DOHH2 (cell line): ENCODE data around the gene IFT81.

ENCODE experiments used
- H3F3A ChIP-seq: fragments of 200-600 bp; sonication (generic), shearing (Covaris generic); 2 replicates; pipeline ENCODE4 v1.6.0; 2016; ENCODE audit warnings: antibody characterized with exemption, mild to moderate bottlenecking; ENCODE audit not compliant: control insufficient read depth, insufficient read depth
- H3K27ac ChIP-seq: fragments of 200-600 bp; sonication (generic); 2 replicates; pipeline ENCODE4 v1.5.1; 2014; ENCODE audit warnings: low read depth, mild to moderate bottlenecking, low read length, moderate library complexity
- H3K27me3 ChIP-seq: fragments of 200-600 bp; sonication (generic); 2 replicates; pipeline ENCODE4 v1.6.1; 2014; ENCODE audit warnings: mild to moderate bottlenecking, low read length, mixed read lengths; ENCODE audit not compliant: control insufficient read depth
- H3K36me3 ChIP-seq: fragments of 200-600 bp; sonication (generic); 2 replicates; pipeline ENCODE4 v1.6.1; 2014; ENCODE audit warnings: mild to moderate bottlenecking, low read length, moderate library complexity, mixed read lengths; ENCODE audit not compliant: control insufficient read depth
- H3K4me1 ChIP-seq: fragments of 200-600 bp; sonication (generic); 2 replicates; pipeline ENCODE4 v1.6.1; 2014; ENCODE audit warnings: mild to moderate bottlenecking, low read length, mixed read lengths; ENCODE audit not compliant: control insufficient read depth
- H3K4me2 ChIP-seq: fragments of 200-600 bp; sonication (generic); 2 replicates; pipeline ENCODE4 v1.6.0; 2014; ENCODE audit warnings: mild to moderate bottlenecking, low read length, moderate library complexity
- H3K4me3 ChIP-seq: fragments of 200-600 bp; sonication (generic); 2 replicates; pipeline ENCODE4 v1.5.1; 2014; ENCODE audit warnings: mild to moderate bottlenecking, low read length, mixed read lengths
- H3K79me2 ChIP-seq: fragments of 200-600 bp; sonication (generic); 2 replicates; pipeline ENCODE4 v1.6.1; 2014; ENCODE audit warnings: mild to moderate bottlenecking, low read length, mixed read lengths; ENCODE audit not compliant: control insufficient read depth
- H3K9me2 ChIP-seq: fragments of 200-600 bp; sonication (generic); replicated peaks from 2 replicates; pipeline ENCODE4 v1.6.1; 2014; ENCODE audit warnings: mild to moderate bottlenecking, low read length, mixed read lengths; ENCODE audit not compliant: control insufficient read depth
- H3K9me3 ChIP-seq: fragments of 200-600 bp; sonication (generic); 2 replicates; pipeline ENCODE4 v1.6.1; 2014; ENCODE audit warnings: antibody characterized with exemption, low read length, mixed read lengths; ENCODE audit not compliant: control insufficient read depth, insufficient read depth
- H4K20me1 ChIP-seq: fragments of 200-600 bp; sonication (generic); 2 replicates; pipeline ENCODE4 v1.6.0; 2014; ENCODE audit warnings: low read depth, mild to moderate bottlenecking, antibody characterized with exemption, low read length, moderate library complexity; ENCODE audit not compliant: control insufficient read depth, insufficient read depth
- EZH2phosphoT487 ChIP-seq: fragments of 200-600 bp; sonication (generic); IDR thresholded peaks from 2 replicates; pipeline ENCODE4 v1.6.1; 2017; ENCODE audit warnings: borderline replicate concordance, mild to moderate bottlenecking, antibody characterized with exemption, low read length, moderate library complexity, mixed read lengths
- TF ChIP-seq, protein P1 (sequence below): fragments of 200-600 bp; sonication (generic); IDR thresholded peaks from one replicate; pipeline ENCODE4 v1.5.1; 2014; ENCODE audit warnings: antibody characterized with exemption, mild to moderate bottlenecking, low read depth, low read length; ENCODE audit not compliant: poor library complexity, severe bottlenecking

IFT81 gene

DNA sequence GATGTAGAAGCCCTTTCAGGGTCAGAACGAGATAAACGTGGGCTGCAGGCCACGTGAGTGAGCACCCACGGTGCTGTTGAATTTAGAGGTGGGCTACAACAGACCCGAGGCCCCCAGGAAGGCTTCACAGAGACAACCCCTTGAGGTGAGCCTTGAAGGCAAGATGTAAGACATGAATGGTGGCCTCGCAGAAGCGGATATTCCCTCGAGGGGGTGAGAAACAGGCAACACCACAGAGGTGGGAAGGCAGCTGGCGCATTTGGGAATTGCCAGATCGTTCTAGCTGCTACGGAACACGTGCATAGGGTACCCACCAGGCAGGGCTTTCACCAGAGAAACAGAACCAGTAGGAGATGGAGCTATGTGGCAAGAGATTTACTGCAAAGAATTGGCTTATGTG lies 134.3 kb downstream of the IFT81 start:
- Histone ChIP-seq H3K9me3 (no peaks in the 10 kb centered on the region), H3K4me2 (no peak overlapping the region), H3K79me2 (no peaks in the 10 kb centered on the region), H3K36me3 (no peaks in the 10 kb centered on the region), H3K27ac (no peak overlapping the region), H4K20me1 (no peaks in the 10 kb centered on the region), H3K9me2 (no peaks in the 10 kb centered on the region), H3K4me1 (peaks cover 5% of the 10 kb centered on the region; the same call in 1 of the 2 replicates), H3K27me3 (peaks cover 6% of the 10 kb centered on the region; the same call in 1 of the 2 replicates), H3F3A (no peaks in the 10 kb centered on the region), H3K4me3 (no peak overlapping the region)
- TF ChIP-seq EZH2phosphoT487 = no peak
- TF ChIP-seq, protein P1, sequence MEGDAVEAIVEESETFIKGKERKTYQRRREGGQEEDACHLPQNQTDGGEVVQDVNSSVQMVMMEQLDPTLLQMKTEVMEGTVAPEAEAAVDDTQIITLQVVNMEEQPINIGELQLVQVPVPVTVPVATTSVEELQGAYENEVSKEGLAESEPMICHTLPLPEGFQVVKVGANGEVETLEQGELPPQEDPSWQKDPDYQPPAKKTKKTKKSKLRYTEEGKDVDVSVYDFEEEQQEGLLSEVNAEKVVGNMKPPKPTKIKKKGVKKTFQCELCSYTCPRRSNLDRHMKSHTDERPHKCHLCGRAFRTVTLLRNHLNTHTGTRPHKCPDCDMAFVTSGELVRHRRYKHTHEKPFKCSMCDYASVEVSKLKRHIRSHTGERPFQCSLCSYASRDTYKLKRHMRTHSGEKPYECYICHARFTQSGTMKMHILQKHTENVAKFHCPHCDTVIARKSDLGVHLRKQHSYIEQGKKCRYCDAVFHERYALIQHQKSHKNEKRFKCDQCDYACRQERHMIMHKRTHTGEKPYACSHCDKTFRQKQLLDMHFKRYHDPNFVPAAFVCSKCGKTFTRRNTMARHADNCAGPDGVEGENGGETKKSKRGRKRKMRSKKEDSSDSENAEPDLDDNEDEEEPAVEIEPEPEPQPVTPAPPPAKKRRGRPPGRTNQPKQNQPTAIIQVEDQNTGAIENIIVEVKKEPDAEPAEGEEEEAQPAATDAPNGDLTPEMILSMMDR = no peak

DNA sequence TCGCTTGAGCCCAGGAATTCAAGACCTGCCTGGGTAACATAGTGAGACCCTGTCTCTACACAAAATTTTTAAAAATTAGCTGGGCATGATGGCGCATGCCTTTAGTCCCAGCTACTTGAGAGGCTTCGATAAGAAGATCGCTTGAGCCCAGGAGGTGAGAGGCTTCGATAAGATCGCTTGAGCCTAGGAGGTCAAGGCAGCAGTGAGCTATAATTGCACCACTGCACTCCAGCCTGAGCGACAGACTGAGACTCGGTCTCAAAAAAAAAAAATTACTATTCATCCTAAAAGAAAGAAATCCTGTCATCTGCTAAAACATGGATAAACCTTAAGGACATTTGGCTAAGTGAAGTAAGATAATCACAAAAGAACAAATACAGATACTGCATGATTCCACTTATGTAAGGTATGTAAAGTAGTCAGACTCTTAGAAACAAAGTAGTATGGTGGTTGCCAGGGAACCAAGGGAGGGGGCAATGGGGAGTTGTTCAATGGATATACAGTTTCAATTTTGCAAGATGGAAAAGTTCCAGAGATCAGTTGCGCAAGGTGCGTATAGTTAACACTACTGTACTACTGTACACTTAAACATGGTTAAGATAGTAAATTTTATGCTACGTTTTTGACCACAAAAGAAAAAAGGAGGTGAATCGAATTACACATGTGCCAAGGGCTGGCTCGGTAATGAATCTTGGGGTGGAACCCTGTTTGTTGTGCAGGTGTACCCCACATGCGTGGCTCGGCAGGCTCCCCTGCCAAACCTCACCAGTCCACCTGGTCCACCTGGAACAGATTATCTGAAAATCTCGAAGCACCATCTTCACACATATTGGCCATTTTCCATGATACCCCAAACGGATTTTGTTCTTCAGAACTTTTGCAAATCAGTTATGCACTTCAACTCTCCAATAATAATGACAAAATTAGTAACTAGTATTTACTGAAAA lies 138.6 kb downstream of the IFT81 start:
- TF ChIP-seq, protein P1 = no peak
- no peak for TF ChIP-seq EZH2phosphoT487
- H3K4me1 ChIP-seq = no peaks in the 10 kb centered on the region
- no peaks in the 10 kb centered on the region for H3F3A ChIP-seq
- H3K4me3 ChIP-seq = no peak overlapping the region
- no peaks in the 10 kb centered on the region for H3K36me3 ChIP-seq
- no peak overlapping the region for H3K4me2 ChIP-seq
- no peak overlapping the region for H3K27ac ChIP-seq
- no peaks in the 10 kb centered on the region for H3K9me3 ChIP-seq
- peaks cover 11% of the 10 kb centered on the region for H3K27me3 ChIP-seq
- no peaks in the 10 kb centered on the region for H3K79me2 ChIP-seq
- no peaks in the 10 kb centered on the region for H4K20me1 ChIP-seq
- no peaks in the 10 kb centered on the region for H3K9me2 ChIP-seq

DNA sequence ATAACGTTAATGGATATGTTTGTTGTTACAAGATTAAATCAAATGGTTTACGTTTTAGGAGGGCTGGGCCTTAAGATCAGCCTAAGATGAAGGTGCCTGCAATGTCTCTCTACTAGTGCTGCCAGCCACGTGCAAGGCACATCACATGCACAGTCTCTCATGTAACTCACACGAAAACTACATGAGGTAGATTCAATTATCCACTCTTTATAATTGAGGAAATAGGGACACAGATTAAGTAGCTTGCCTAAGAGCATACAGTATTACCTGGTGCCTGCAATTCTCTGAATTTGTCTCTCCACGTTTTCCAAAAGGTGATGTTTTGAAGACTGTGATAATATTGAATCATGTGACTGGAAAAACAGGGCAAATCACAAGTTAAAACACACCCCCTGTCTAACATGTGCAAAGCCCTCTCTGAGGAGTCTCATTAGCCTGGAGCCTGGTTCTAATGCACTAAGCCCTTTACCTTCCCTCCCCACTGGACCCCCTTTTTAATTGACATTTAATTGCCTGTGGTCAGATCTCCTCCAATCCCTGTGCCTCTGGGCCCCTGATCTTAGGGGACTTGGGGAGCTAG lies 142.3 kb downstream of the IFT81 start:
- no peaks in the 10 kb centered on the region for H3K4me1 ChIP-seq
- TF ChIP-seq, protein P1 = no peak
- no peak for TF ChIP-seq EZH2phosphoT487
- no peak overlapping the region for H3K4me2 ChIP-seq
- no peak overlapping the region for H3K27ac ChIP-seq
- no peaks in the 10 kb centered on the region for H3K9me3 ChIP-seq
- no peaks in the 10 kb centered on the region for H3K79me2 ChIP-seq
- peaks cover 19% of the 10 kb centered on the region for H3K27me3 ChIP-seq
- H4K20me1 ChIP-seq = no peaks in the 10 kb centered on the region
- no peak overlapping the region for H3K4me3 ChIP-seq
- H3F3A ChIP-seq = no peaks in the 10 kb centered on the region
- H3K9me2 ChIP-seq = no peaks in the 10 kb centered on the region
- H3K36me3 ChIP-seq = no peaks in the 10 kb centered on the region
